ENCODE measurements around the gene ZFAND3. TPM values are rescaled to one million over a fixed set of nuclear protein-coding genes. Genes with fewer than 3 reads are reported as not detected.
"Not testable (repeated sequence)": the region's sequence is repeated elsewhere in the genome, so short reads cannot be mapped to it uniquely, and the experiment has no call there.

The ZFAND3 gene
- total RNA-seq, 4 donors from 2014 or later = 46.3 to 73.6 (median 49.3) TPM

DNA sequence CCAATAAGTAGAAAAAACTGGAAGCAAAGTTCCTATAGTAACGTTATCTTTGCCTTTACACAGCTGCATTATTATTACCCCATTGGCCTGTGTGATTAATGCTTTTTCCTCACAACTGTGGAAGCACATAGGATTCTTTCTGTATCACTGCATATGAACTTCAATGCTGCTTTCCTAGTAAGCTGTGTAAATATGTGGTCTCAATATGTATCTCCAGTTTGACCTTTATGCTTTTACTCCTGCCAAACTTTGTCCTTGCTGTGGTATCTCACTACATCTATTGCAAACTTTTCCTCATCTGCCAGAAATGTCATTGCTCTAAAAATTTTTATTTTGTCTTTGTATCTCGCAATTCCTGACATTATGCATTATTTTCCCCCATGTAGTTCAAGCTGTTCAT is 168.6 kb downstream of the ZFAND3 start:
- TF ChIP-seq EP300 (IDR thresholded peaks at IDR 0.05) (no peak), POLR2A (IDR thresholded peaks at IDR 0.05) (no peak), POLR2AphosphoS5 (IDR thresholded peaks at IDR 0.05) (no peak)
- TF ChIP-seq, protein P1, sequence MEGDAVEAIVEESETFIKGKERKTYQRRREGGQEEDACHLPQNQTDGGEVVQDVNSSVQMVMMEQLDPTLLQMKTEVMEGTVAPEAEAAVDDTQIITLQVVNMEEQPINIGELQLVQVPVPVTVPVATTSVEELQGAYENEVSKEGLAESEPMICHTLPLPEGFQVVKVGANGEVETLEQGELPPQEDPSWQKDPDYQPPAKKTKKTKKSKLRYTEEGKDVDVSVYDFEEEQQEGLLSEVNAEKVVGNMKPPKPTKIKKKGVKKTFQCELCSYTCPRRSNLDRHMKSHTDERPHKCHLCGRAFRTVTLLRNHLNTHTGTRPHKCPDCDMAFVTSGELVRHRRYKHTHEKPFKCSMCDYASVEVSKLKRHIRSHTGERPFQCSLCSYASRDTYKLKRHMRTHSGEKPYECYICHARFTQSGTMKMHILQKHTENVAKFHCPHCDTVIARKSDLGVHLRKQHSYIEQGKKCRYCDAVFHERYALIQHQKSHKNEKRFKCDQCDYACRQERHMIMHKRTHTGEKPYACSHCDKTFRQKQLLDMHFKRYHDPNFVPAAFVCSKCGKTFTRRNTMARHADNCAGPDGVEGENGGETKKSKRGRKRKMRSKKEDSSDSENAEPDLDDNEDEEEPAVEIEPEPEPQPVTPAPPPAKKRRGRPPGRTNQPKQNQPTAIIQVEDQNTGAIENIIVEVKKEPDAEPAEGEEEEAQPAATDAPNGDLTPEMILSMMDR (IDR thresholded peaks at IDR 0.05) = no peak
- 63 to 76% methylated on average over 2 of the region's 2 CpGs for WGBS, 2 donors (ENCODE audit: low coverage in 1 of 2)
- Histone ChIP-seq H3K9me3 (no peaks in the 10 kb centered on the region), H3K4me3 (no peak overlapping the region), H3K36me3 (no peaks in the 10 kb centered on the region), H3K27ac (no peak overlapping the region), H3K27me3 (no peaks in the 10 kb centered on the region), H3K4me1 (peaks cover 26 to 92% (median 29%) of the 10 kb centered on the region in 3 donors)
- ATAC-seq = no peak

DNA sequence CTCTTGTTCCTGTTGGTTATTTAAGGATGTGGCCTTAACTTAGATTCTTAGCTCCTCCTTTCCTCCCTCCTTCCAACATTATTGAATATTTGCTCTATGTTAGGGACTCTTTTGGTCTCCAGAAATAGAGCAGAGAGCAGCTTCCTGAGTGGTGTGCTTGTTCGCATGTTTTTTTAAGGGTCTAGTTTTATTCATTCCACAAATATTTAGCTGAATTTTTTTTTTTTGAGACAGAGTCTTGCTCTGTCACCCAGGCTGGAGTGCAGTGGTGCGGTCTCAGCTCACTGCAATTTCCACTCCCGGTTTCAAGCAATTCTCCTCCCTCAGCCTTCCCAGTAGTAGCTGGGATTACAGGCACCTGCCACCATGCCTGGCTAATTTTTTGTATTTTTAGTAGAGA is 169.2 kb downstream of the ZFAND3 start:
- no peak for ATAC-seq
- Histone ChIP-seq H3K27me3 (no peaks in the 10 kb centered on the region), H3K36me3 (no peaks in the 10 kb centered on the region), H3K4me1 (peaks cover 26 to 87% (median 29%) of the 10 kb centered on the region in 3 donors), H3K4me3 (no peak overlapping the region), H3K9me3 (no peaks in the 10 kb centered on the region), H3K27ac (peak overlapping the region in 1 of 4 donors; percentile 23)
- TF ChIP-seq, protein P1 (IDR thresholded peaks at IDR 0.05) = no peak
- 40% methylated on average over 3 of the region's 3 CpGs; no CpG with 5 or more reads in 1 of the 2 donors for WGBS, 2 donors (ENCODE audit: low coverage in 1 of 2)

DNA sequence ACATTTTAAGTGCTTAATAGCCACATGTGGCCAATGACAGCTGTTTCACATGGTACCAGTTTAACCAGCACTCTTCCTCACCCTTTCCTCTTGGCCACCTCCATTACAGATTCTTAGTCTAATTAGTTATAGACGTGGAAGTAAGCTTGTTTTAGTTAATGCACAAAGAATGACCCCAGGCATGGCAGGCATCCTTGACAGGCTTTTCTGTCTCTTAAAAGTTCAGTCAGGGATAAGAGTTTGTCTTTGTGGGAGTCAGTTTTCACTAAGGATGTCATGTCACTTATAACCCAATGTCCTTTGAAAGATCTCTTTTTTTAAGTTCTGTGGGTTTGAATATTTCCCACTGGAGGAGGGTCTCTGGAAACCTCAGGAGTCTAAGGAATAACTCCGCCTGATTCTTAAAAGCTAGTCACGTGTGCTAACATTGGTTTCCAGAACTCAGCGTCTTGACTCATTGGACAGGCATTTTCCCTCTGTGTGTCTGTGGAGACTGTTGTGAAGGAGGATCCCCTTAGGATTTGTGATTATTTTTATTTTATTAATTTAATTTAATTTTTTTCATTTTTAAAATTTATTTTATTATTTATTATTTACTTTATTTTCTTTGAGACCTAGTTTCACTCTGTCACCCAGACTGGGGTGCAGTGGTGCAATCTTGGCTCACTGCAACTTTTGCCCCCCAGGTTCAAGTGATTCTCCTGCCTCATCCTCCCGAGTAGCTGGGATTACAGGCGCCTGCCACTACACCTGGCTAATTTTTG is 171.4 kb downstream of the ZFAND3 start:
- ATAC-seq = peak; percentile 69
- Histone ChIP-seq H3K4me1 (peaks cover 29 to 85% (median 36%) of the 10 kb centered on the region in 3 donors), H3K4me3 (no peak overlapping the region), H3K9me3 (no peaks in the 10 kb centered on the region), H3K27ac (peak overlapping the region; percentile 11 to 61 (median 32)), H3K27me3 (no peaks in the 10 kb centered on the region), H3K36me3 (no peaks in the 10 kb centered on the region)
- 29 to 34% methylated on average over 6 of the region's 6 CpGs for WGBS, 2 donors (ENCODE audit: low coverage in 1 of 2)
- no peak for TF ChIP-seq EP300 (IDR thresholded peaks at IDR 0.05)
- TF ChIP-seq POLR2A (IDR thresholded peaks at IDR 0.05) = no peak
- TF ChIP-seq, protein P1 (IDR thresholded peaks at IDR 0.05) = no peak
- TF ChIP-seq POLR2AphosphoS5 (IDR thresholded peaks at IDR 0.05) = no peak

DNA sequence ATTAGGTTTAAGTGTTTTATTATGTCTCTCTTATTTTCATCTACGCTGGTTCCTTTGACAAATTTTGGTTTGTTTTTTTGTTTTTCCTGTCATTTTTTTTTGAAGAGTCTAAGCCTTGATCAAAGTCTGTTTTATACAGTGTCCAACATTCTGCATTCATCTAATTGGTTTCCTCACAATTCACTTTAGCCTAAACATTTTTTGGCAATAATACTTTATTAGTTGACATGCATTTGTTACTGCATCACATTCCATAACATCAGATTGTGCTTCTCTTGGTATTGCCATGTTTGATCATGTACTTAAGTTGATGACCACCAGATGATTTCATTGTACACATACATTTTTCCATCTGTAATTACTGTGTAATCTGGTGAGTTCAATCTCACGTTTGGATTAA is 173.2 kb downstream of the ZFAND3 start:
- no peaks in the 10 kb centered on the region for H3K36me3 ChIP-seq
- H3K27me3 ChIP-seq = no peaks in the 10 kb centered on the region
- no peak for TF ChIP-seq EP300 (IDR thresholded peaks at IDR 0.05)
- no peak for TF ChIP-seq POLR2AphosphoS5 (IDR thresholded peaks at IDR 0.05)
- TF ChIP-seq POLR2A (IDR thresholded peaks at IDR 0.05) = no peak
- TF ChIP-seq, protein P1 (IDR thresholded peaks at IDR 0.05) = no peak
- H3K27ac ChIP-seq = no peak overlapping the region
- no peaks in the 10 kb centered on the region for H3K9me3 ChIP-seq
- H3K4me1 ChIP-seq = peaks cover 21 to 67% (median 33%) of the 10 kb centered on the region in 3 donors
- H3K4me3 ChIP-seq = no peak overlapping the region
- ATAC-seq = no peak
- WGBS, 2 donors (ENCODE audit: low coverage in 1 of 2) = 79 to 81% methylated on average over 2 of the region's 2 CpGs

DNA sequence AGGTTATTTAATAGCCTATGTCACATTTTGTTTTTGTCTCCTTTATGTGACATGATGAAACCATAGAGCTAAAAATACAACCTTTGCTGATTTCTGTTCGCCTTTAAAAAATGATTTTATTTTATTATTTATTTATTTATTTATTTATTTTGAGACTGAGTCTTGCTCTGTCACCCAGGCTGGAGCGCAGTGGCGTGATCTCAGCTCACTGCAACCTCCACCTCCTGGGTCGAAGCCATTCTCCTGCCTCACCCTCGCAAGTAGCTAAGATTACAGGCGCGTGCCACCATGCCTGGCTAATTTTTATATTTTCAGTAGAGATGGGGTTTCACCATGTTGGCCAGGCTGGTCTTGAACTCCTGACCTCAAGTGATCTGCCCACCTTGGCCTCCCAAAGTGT is 173.7 kb downstream of the ZFAND3 start:
- H3K9me3 ChIP-seq, H3K27me3 ChIP-seq, H3K27ac ChIP-seq, H3K36me3 ChIP-seq, H3K4me3 ChIP-seq, ATAC-seq: not testable (repeated sequence)
- H3K4me1 ChIP-seq = peaks cover 18 to 63% (median 29%) of the 10 kb centered on the region in 3 donors
- WGBS, 2 donors (ENCODE audit: low coverage in 1 of 2) = 94 to 95% methylated on average over 5 to 7 of the region's 7 CpGs
